GM12878 (cell line): ENCODE data around the gene MTMR1.

Experiments
- CTCF ChIP-seq, 3 experiments: IDR thresholded peaks in 2 of 3; conservative IDR thresholded peaks in 1 of 3; 2 replicates each; pipeline ENCODE4 v1.5.1; 2011; ENCODE audit warnings: low read depth in 3 of 3, low read length in 3 of 3, mild to moderate bottlenecking in 3 of 3, control low read depth in 2 of 3, moderate library complexity in 2 of 3, inconsistent platforms in 1 of 3, mixed read lengths in 1 of 3; ENCODE audit not compliant: control insufficient read depth in 2 of 3, insufficient read depth in 1 of 3; ENCODE audit errors: extremely low read depth in 1 of 3
- E4F1 ChIP-seq: fragments of 450-650 bp; IDR thresholded peaks from 2 replicates; pipeline ENCODE4 v1.6.1; 2018; ENCODE audit warnings: borderline replicate concordance, mild to moderate bottlenecking; ENCODE audit not compliant: partially characterized antibody
- EZH2 ChIP-seq: IDR thresholded peaks from 2 replicates; pipeline ENCODE4 v1.6.1; 2012; ENCODE audit warnings: low read depth, mild to moderate bottlenecking, control low read depth, inconsistent platforms, low read length, borderline replicate concordance; ENCODE audit not compliant: control insufficient read depth
- FOXM1 ChIP-seq: IDR thresholded peaks from 2 replicates; pipeline ENCODE4 v1.6.1; 2012; ENCODE audit warnings: low read depth, mild to moderate bottlenecking, inconsistent platforms, low read length, moderate library complexity
- HDAC2 ChIP-seq: fragments of 200-600 bp; sonication (generic); IDR thresholded peaks from 2 replicates; pipeline ENCODE4 v1.6.1; 2017
- HSF1 ChIP-seq: fragments of 150-350 bp; IDR thresholded peaks from 2 replicates; pipeline ENCODE4 v1.6.1; 2014; ENCODE audit warnings: mild to moderate bottlenecking, low read depth, low read length
- MTA2 ChIP-seq: fragments of 450-650 bp; IDR thresholded peaks from 2 replicates; pipeline ENCODE4 v1.6.1; 2016; ENCODE audit warnings: low read depth, mild to moderate bottlenecking, moderate library complexity
- NR2C1 ChIP-seq: fragments of 450-650 bp; IDR thresholded peaks from 2 replicates; pipeline ENCODE4 v1.6.1; 2017; ENCODE audit warnings: antibody characterized with exemption, mild to moderate bottlenecking, moderate library complexity
- POLR2A ChIP-seq: IDR thresholded peaks from 2 replicates; pipeline ENCODE4 v1.6.1; 2011; ENCODE audit warnings: low read depth, mild to moderate bottlenecking, low read length
- SREBF1 ChIP-seq: IDR thresholded peaks from 2 replicates; pipeline ENCODE4 v1.6.1; 2012; ENCODE audit warnings: mild to moderate bottlenecking, low read length
- TCF12 ChIP-seq: IDR thresholded peaks from 2 replicates; pipeline ENCODE4 v1.6.1; 2011; ENCODE audit warnings: low read depth, mild to moderate bottlenecking, low read length
- YY1 ChIP-seq: IDR thresholded peaks from 2 replicates; pipeline ENCODE4 v1.6.1; 2011; ENCODE audit warnings: low read depth, mild to moderate bottlenecking, low read length
- ZNF687 ChIP-seq: fragments of 450-650 bp; IDR thresholded peaks from 2 replicates; pipeline ENCODE4 v1.6.1; 2017; ENCODE audit warnings: mild to moderate bottlenecking, moderate library complexity

- TF ChIP-seq CTCF (IDR thresholded peaks at IDR 0.05 in 2 of 3, conservative IDR thresholded peaks at IDR 0.05 in 1 of 3; ENCODE audit: control insufficient read depth in 2 of 3, extremely low read depth in 1 of 3, insufficient read depth in 1 of 3, low read depth in 3 of 3, low read length in 3 of 3) (no peak), ZNF687 (no peak), E4F1 (no peak), NR2C1 (no peak), POLR2A (no peak), SREBF1 (no peak), HSF1 (no peak), YY1 (no peak), TCF12 (no peak), EZH2 (no peak), HDAC2 (no peak), FOXM1 (no peak), MTA2 (no peak)
Observed at GRCh38 chrX:150806827-150807226, 113.6 kb downstream of the MTMR1 start.
